HUES64 (cell line): Measurements from ENCODE around the gene SEPSECS.

Experiments used
- H3K27ac ChIP-seq: 2 replicates; pipeline ENCODE4 v1.7.0; 2013; ENCODE audit warnings: low read depth, low read length, inconsistent platforms
- H3K27me3 ChIP-seq: 2 replicates; pipeline ENCODE4 v1.6.1; 2013; ENCODE audit warnings: mild to moderate bottlenecking, low read length; ENCODE audit not compliant: insufficient read depth
- H3K36me3 ChIP-seq: 2 replicates; pipeline ENCODE4 v1.6.1; 2013; ENCODE audit warnings: mild to moderate bottlenecking, low read length; ENCODE audit not compliant: insufficient read depth
- H3K4me1 ChIP-seq: 2 replicates; pipeline ENCODE4 v1.6.1; 2013; ENCODE audit warnings: mild to moderate bottlenecking, low read length, moderate library complexity; ENCODE audit not compliant: insufficient read depth
- H3K4me3 ChIP-seq: 2 replicates; pipeline ENCODE4 v1.5.1; 2013; ENCODE audit warnings: mild to moderate bottlenecking, low read length, moderate library complexity
- H3K9ac ChIP-seq: 2 replicates; pipeline ENCODE4 v1.6.1; 2013; ENCODE audit warnings: mild to moderate bottlenecking, low read depth, low read length
- H3K9me3 ChIP-seq: 2 replicates; pipeline ENCODE4 v1.6.1; 2013; ENCODE audit warnings: low read depth, low read length; ENCODE audit not compliant: insufficient read depth
- WGBS: fragments of 150-250, 120-280 bp; methylation state at CpG from one replicate; pipeline ENCODE4 v1.1.7; 2013; ENCODE audit warnings: missing lambda C conversion rate; 5-methylcytosine and 5-hydroxymethylcytosine counted together

SEPSECS gene

GRCh38 chr4:25172961-25173915 lies 13.0 kb upstream of the SEPSECS start:
- Histone ChIP-seq H3K36me3 (no peaks in the 10 kb centered on the region), H3K4me3 (no peak overlapping the region), H3K9ac (no peak overlapping the region), H3K27ac (no peak overlapping the region), H3K27me3 (no peaks in the 10 kb centered on the region), H3K4me1 (peaks cover 7% of the 10 kb centered on the region; the same call in 1 of the 2 replicates), H3K9me3 (no peaks in the 10 kb centered on the region)
- WGBS: 83% methylated on average over 3 of the region's 3 CpGs

- H3K9ac ChIP-seq: no peak overlapping the region
- no peaks in the 10 kb centered on the region for H3K9me3 ChIP-seq
- H3K4me1 ChIP-seq: peaks cover 7% of the 10 kb centered on the region; the same call in 1 of the 2 replicates
- H3K27ac ChIP-seq: no peak overlapping the region
- no peak overlapping the region for H3K4me3 ChIP-seq
- WGBS: 91% methylated on average over 10 of the region's 11 CpGs
- H3K27me3 ChIP-seq: no peaks in the 10 kb centered on the region
- H3K36me3 ChIP-seq: no peaks in the 10 kb centered on the region
Observed at GRCh38 chr4:25171201-25171865, 11.1 kb upstream of the SEPSECS start.

GRCh38 chr4:25169446-25169845 lies 9.2 kb upstream of the SEPSECS start:
- Histone ChIP-seq H3K9me3 (0 out of 2 replicates have a peak, but pooled peaks cover 4% of the 10 kb centered on the region), H3K27me3 (no peaks in the 10 kb centered on the region)

GRCh38 chr4:25165916-25166315 lies 5.7 kb upstream of the SEPSECS start:
- WGBS: 95% methylated on average over 4 of the region's 4 CpGs
- no peak overlapping the region for H3K27ac ChIP-seq
- H3K36me3 ChIP-seq: no peaks in the 10 kb centered on the region
- H3K4me1 ChIP-seq: peaks cover 6% of the 10 kb centered on the region; the same call in 1 of the 2 replicates
- H3K9ac ChIP-seq: no peak overlapping the region
- H3K27me3 ChIP-seq: no peaks in the 10 kb centered on the region
- no peak overlapping the region for H3K4me3 ChIP-seq
- H3K9me3 ChIP-seq: 0 out of 2 replicates have a peak, but pooled peaks cover 4% of the 10 kb centered on the region

More at GRCh38 chr4:25169446-25169845, 9.2 kb upstream of the SEPSECS start:
- no peak overlapping the region for H3K27ac ChIP-seq
- H3K36me3 ChIP-seq: no peaks in the 10 kb centered on the region
- peaks cover 7% of the 10 kb centered on the region; the same call in 1 of the 2 replicates for H3K4me1 ChIP-seq
- no peak overlapping the region for H3K9ac ChIP-seq
- no peak overlapping the region for H3K4me3 ChIP-seq

- H3K4me1 ChIP-seq: peaks cover 15% of the 10 kb centered on the region
- 91% methylated on average over 1 of the region's 1 CpG for WGBS
Observed at GRCh38 chr4:25163196-25163595, 2.9 kb upstream of the SEPSECS start.

GRCh38 chr4:25162566-25162965 lies 2.3 kb upstream of the SEPSECS start:
- peaks cover 15% of the 10 kb centered on the region for H3K4me1 ChIP-seq
- H3K9me3 ChIP-seq: 0 out of 2 replicates have a peak, but pooled peaks cover 4% of the 10 kb centered on the region
- H3K4me3 ChIP-seq: no peak overlapping the region
- 91% methylated on average over 1 of the region's 1 CpG for WGBS
- H3K27ac ChIP-seq: no peak overlapping the region
- no peaks in the 10 kb centered on the region for H3K36me3 ChIP-seq
- no peaks in the 10 kb centered on the region for H3K27me3 ChIP-seq
- no peak overlapping the region for H3K9ac ChIP-seq

More at GRCh38 chr4:25163196-25163595, 2.9 kb upstream of the SEPSECS start:
- H3K36me3 ChIP-seq: no peaks in the 10 kb centered on the region
- 0 out of 2 replicates have a peak, but pooled peaks cover 4% of the 10 kb centered on the region for H3K9me3 ChIP-seq
- H3K4me3 ChIP-seq: no peak overlapping the region
- no peak overlapping the region for H3K27ac ChIP-seq
- no peaks in the 10 kb centered on the region for H3K27me3 ChIP-seq
- no peak overlapping the region for H3K9ac ChIP-seq

GRCh38 chr4:25161593-25161950 lies 1.3 kb upstream of the SEPSECS start:
- Histone ChIP-seq H3K27ac (peak overlapping the region; percentile 11; the same call in 1 of the 2 replicates), H3K9me3 (0 out of 2 replicates have a peak, but pooled peaks cover 4% of the 10 kb centered on the region), H3K4me3 (peak overlapping the region; percentile 69), H3K9ac (peak overlapping the region; percentile 10; the same call in 1 of the 2 replicates), H3K27me3 (no peaks in the 10 kb centered on the region), H3K36me3 (0 out of 2 replicates have a peak, but pooled peaks cover 4% of the 10 kb centered on the region), H3K4me1 (peaks cover 15% of the 10 kb centered on the region)
- 83% methylated on average over 2 of the region's 2 CpGs for WGBS

- H3K4me3 ChIP-seq: peak overlapping the region; percentile 69
- 0 out of 2 replicates have a peak, but pooled peaks cover 2% of the 10 kb centered on the region for H3K9me3 ChIP-seq
- H3K36me3 ChIP-seq: peaks cover 6% of the 10 kb centered on the region; the same call in 1 of the 2 replicates
- H3K4me1 ChIP-seq: peaks cover 15% of the 10 kb centered on the region
- H3K27me3 ChIP-seq: no peaks in the 10 kb centered on the region
- H3K9ac ChIP-seq: peak overlapping the region; percentile 56; the same call in 1 of the 2 replicates
- 39% methylated on average over 16 of the region's 16 CpGs for WGBS
- H3K27ac ChIP-seq: peak overlapping the region; percentile 87; the same call in 1 of the 2 replicates
Observed at GRCh38 chr4:25160714-25161592, 704 bp upstream of the SEPSECS start.

GRCh38 chr4:25158817-25159216 lies 1.4 kb downstream of the SEPSECS start:
- 91% methylated on average over 7 of the region's 7 CpGs for WGBS
- no peaks in the 10 kb centered on the region for H3K27me3 ChIP-seq
- peaks cover 15% of the 10 kb centered on the region for H3K4me1 ChIP-seq
- no peak overlapping the region; the same call in 1 of the 2 replicates for H3K4me3 ChIP-seq
- no peak overlapping the region for H3K9ac ChIP-seq
- H3K9me3 ChIP-seq: no peaks in the 10 kb centered on the region
- H3K36me3 ChIP-seq: peaks cover 13% of the 10 kb centered on the region
- no peak overlapping the region for H3K27ac ChIP-seq

- Histone ChIP-seq H3K36me3 (peaks cover 13% of the 10 kb centered on the region), H3K4me1 (peaks cover 15% of the 10 kb centered on the region), H3K9me3 (no peaks in the 10 kb centered on the region), H3K27ac (no peak overlapping the region), H3K4me3 (no peak overlapping the region), H3K27me3 (no peaks in the 10 kb centered on the region), H3K9ac (no peak overlapping the region)
- WGBS: 92% methylated on average over 1 of the region's 1 CpG
Observed at GRCh38 chr4:25157081-25157480, 3.2 kb downstream of the SEPSECS start.
